Astrocyte of the cerebellum (primary cell): ENCODE results near the gene SDS.

Source experiments
- DNase-seq: peaks from one replicate; pipeline ENCODE4 v3.0.0-alpha.2; 2011; ENCODE audit warnings: low read depth
- H3K4me3 ChIP-seq: 2 replicates; pipeline ENCODE4 v1.5.1; 2011; ENCODE audit warnings: mild to moderate bottlenecking, low read depth, low read length, moderate library complexity
- CTCF ChIP-seq: IDR thresholded peaks from 2 replicates; pipeline ENCODE4 v1.5.1; 2012; ENCODE audit warnings: low read length, low read depth, moderate library complexity, mild to moderate bottlenecking; ENCODE audit errors: missing control alignments
- in situ Hi-C: cut with HindIII; loops from 2 replicates; pipeline ENCODE4 v1.10.0; 2017; ENCODE audit warnings: low sequenced_read_pairs

The SDS gene

GRCh38 chr12:113396828-113397496, 6.7 kb downstream of the SDS start:
- no peak for TF ChIP-seq CTCF
- in situ Hi-C loops = no loop called here
- H3K4me3 ChIP-seq = no peak overlapping the region

GRCh38 chr12:113396200-113396599, 7.5 kb downstream of the SDS start:
- no peak for TF ChIP-seq CTCF
- in situ Hi-C loops = no loop called here
- DNase-seq = no peak
- no peak overlapping the region for H3K4me3 ChIP-seq

More at GRCh38 chr12:113396828-113397496, 6.7 kb downstream of the SDS start:
- no peak for DNase-seq

- in situ Hi-C loops = no loop called here
- H3K4me3 ChIP-seq = no peak overlapping the region
- no peak for DNase-seq
- TF ChIP-seq CTCF = no peak
Observed at GRCh38 chr12:113395119-113395518, 8.6 kb downstream of the SDS start.

- no peak overlapping the region for H3K4me3 ChIP-seq
- TF ChIP-seq CTCF = no peak
- in situ Hi-C loops = no loop called here
- DNase-seq = no peak
Observed at GRCh38 chr12:113393749-113394148, 9.9 kb downstream of the SDS start.

- in situ Hi-C loops = no loop called here
- TF ChIP-seq CTCF = no peak
- H3K4me3 ChIP-seq = no peak overlapping the region
- no peak for DNase-seq
Observed at GRCh38 chr12:113392988-113393579, 10.6 kb downstream of the SDS start.

GRCh38 chr12:113392520-113392919, 11.2 kb downstream of the SDS start:
- no peak for DNase-seq
- no peak overlapping the region for H3K4me3 ChIP-seq
- in situ Hi-C loops = no loop called here
- no peak for TF ChIP-seq CTCF
